ENCODE data around the gene NABP1. TPM values are rescaled to one million over a fixed set of nuclear protein-coding genes. Genes with fewer than 3 reads are reported as not detected.

Gene NABP1
- total RNA-seq, 1 donor from 2014 or later = 13.0 TPM

GRCh38 chr2:191632426-191632825, 45.5 kb upstream of the NABP1 start:
- Mint-ChIP-seq H3K4me3 (ENCODE audit: unreplicated experiment) (no peak overlapping the region), H3K27ac (ENCODE audit: unreplicated experiment) (no peak overlapping the region)

DNA sequence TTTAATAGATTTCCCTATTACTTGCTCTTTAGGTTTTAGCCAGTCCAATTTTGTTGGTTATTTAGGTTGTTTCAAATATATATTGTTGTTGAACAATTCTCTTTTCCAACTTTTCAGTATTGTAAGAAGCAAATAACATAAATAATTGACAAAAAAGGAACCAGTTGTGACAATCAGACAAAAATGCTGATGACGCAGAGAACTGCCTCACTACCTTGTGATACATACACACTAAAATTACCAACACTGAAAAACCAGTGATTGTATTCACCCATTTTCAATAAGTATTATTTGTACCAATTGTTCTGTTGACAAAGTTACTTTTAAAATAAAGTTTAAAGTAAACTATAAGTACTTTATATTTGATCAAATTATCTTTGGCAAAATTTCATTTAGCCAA, 43.1 kb upstream of the NABP1 start:
- no peak for DNase-seq
- no peak overlapping the region for H3K4me3 Mint-ChIP-seq (ENCODE audit: unreplicated experiment)
- no peaks in the 10 kb centered on the region for H3K27me3 Mint-ChIP-seq (ENCODE audit: unreplicated experiment)
- no peak overlapping the region for H3K27ac Mint-ChIP-seq (ENCODE audit: unreplicated experiment)
- no peak for TF ChIP-seq CTCF (IDR thresholded peaks at IDR 0.05; ENCODE audit: partially characterized antibody, unreplicated experiment)
- peaks cover 4% of the 10 kb centered on the region for H3K4me1 Mint-ChIP-seq (ENCODE audit: low read depth, unreplicated experiment)
- H3K9me3 Mint-ChIP-seq (ENCODE audit: unreplicated experiment) = no peaks in the 10 kb centered on the region
- no peaks in the 10 kb centered on the region for H3K36me3 Mint-ChIP-seq (ENCODE audit: unreplicated experiment)

More at GRCh38 chr2:191632426-191632825, 45.5 kb upstream of the NABP1 start:
- H3K36me3 Mint-ChIP-seq (ENCODE audit: unreplicated experiment) = no peaks in the 10 kb centered on the region
- no peak for TF ChIP-seq CTCF (IDR thresholded peaks at IDR 0.05; ENCODE audit: partially characterized antibody, unreplicated experiment)
- peaks cover 4% of the 10 kb centered on the region for H3K4me1 Mint-ChIP-seq (ENCODE audit: low read depth, unreplicated experiment)
- no peaks in the 10 kb centered on the region for H3K27me3 Mint-ChIP-seq (ENCODE audit: unreplicated experiment)
- no peak for DNase-seq
- no peaks in the 10 kb centered on the region for H3K9me3 Mint-ChIP-seq (ENCODE audit: unreplicated experiment)

DNA sequence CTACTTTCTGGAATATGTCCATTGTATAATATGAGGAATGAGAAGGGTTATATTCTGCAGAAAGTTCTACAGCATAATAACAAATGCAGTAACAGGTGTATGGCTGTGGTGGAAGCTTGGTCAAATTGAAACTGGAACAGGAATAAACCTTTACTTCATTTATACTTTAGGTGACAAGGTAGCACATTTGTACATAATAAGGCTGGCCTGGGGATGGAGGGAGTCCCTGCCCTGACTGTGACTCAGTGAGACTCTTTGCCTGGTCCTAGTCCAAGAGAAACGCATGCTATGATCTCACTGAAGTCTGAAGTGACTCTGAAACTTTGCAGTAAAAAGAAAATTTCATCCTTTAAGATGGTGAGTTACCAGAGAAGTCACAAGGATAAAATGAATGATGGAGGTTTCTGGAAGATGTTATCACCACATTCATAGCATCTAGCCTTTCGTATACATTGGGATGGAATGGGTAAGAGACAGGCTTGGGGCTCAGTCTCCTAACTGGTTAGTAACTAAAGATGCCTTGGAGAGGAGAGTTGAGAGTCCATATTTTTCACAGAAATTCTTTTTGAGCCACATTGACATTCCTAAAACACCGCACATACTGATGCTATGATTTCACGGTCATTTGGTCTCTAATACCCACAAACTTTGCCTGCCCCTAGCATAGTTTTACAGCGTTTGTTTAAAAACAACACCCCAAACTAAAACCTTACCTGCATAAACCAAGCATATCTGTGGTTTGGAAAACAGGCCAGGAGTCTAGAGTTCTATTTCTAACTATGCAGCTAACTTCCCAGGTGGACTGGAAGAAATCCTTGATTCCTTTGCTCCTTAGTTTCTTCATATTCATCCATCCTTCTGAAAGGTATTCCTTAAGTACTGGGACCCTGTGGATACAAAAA, 42.4 kb upstream of the NABP1 start:
- no peak for TF ChIP-seq CTCF (IDR thresholded peaks at IDR 0.05; ENCODE audit: partially characterized antibody, unreplicated experiment)
- Mint-ChIP-seq H3K4me3 (ENCODE audit: unreplicated experiment) (no peak overlapping the region), H3K4me1 (ENCODE audit: low read depth, unreplicated experiment) (no peaks in the 10 kb centered on the region), H3K36me3 (ENCODE audit: unreplicated experiment) (no peaks in the 10 kb centered on the region), H3K27me3 (ENCODE audit: unreplicated experiment) (no peaks in the 10 kb centered on the region), H3K9me3 (ENCODE audit: unreplicated experiment) (no peaks in the 10 kb centered on the region), H3K27ac (ENCODE audit: unreplicated experiment) (no peak overlapping the region)
- no peak for DNase-seq

DNA sequence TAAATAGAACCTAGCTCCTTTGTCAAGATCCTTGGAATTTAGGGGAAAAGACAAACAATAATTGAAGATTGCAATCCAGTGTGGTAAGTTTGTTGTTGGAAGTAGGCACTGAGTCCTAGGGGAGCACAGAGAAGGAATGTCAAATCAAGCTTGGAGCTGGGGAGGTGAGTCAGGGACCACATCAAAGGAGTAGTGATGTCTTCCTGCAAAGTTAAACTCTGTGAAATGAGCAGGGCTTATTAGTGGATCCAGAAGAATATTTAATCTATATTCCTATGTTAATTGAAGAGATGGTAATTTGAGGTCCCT, 41.7 kb upstream of the NABP1 start:
- Mint-ChIP-seq H3K36me3 (ENCODE audit: unreplicated experiment) (no peaks in the 10 kb centered on the region), H3K4me1 (ENCODE audit: low read depth, unreplicated experiment) (no peaks in the 10 kb centered on the region), H3K9me3 (ENCODE audit: unreplicated experiment) (no peaks in the 10 kb centered on the region), H3K4me3 (ENCODE audit: unreplicated experiment) (no peak overlapping the region), H3K27me3 (ENCODE audit: unreplicated experiment) (no peaks in the 10 kb centered on the region), H3K27ac (ENCODE audit: unreplicated experiment) (no peak overlapping the region)
- no peak for DNase-seq
- no peak for TF ChIP-seq CTCF (IDR thresholded peaks at IDR 0.05; ENCODE audit: partially characterized antibody, unreplicated experiment)

GRCh38 chr2:191636586-191636985, 41.4 kb upstream of the NABP1 start:
- Mint-ChIP-seq H3K4me1 (ENCODE audit: low read depth, unreplicated experiment) (no peaks in the 10 kb centered on the region), H3K36me3 (ENCODE audit: unreplicated experiment) (no peaks in the 10 kb centered on the region), H3K27ac (ENCODE audit: unreplicated experiment) (no peak overlapping the region), H3K27me3 (ENCODE audit: unreplicated experiment) (no peaks in the 10 kb centered on the region), H3K4me3 (ENCODE audit: unreplicated experiment) (no peak overlapping the region), H3K9me3 (ENCODE audit: unreplicated experiment) (no peaks in the 10 kb centered on the region)
- no peak for TF ChIP-seq CTCF (IDR thresholded peaks at IDR 0.05; ENCODE audit: partially characterized antibody, unreplicated experiment)
- no peak for DNase-seq
